Keratinocyte (primary cell): ENCODE results near the gene FBXO8.

Experiments
- EZH2 ChIP-seq: IDR thresholded peaks from one replicate; pipeline ENCODE4 v1.6.1; 2012; ENCODE audit warnings: inconsistent platforms, mild to moderate bottlenecking, low read length, moderate library complexity
- TF ChIP-seq, protein P1 (sequence below), 3 experiments: IDR thresholded peaks in 1 of 3; conservative IDR thresholded peaks in 1 of 3; optimal IDR thresholded peaks in 1 of 3; 2 replicates in 2 of 3; 3 replicates in 1 of 3; pipeline versions ENCODE3 to v1.5.1; 2011; ENCODE audit warnings: low read length in 3 of 3, mild to moderate bottlenecking in 3 of 3, moderate library complexity in 2 of 3, control low read depth in 1 of 3, inconsistent platforms in 1 of 3; ENCODE audit not compliant: insufficient read depth in 2 of 3; ENCODE audit errors: extremely low read depth in 1 of 3

DNA sequence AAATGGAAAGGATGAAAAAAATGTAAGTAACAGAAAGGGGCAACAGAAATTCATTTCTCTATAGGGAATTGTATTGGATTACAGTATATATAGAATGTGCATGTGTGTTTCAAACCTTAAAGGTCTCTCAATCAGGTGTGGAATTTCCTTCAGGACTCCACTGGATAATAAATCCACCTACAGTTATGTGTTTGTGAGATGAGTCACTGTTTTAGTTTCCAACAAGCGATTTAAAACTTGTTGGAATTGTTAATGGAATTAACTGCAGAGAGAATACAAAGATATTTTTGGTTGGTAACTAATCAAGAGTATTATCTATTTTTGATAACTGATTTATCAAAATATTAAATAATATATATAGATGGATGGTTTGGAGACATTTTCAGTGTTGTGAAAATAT, 33.1 kb upstream of the FBXO8 start:
- TF ChIP-seq, protein P1, sequence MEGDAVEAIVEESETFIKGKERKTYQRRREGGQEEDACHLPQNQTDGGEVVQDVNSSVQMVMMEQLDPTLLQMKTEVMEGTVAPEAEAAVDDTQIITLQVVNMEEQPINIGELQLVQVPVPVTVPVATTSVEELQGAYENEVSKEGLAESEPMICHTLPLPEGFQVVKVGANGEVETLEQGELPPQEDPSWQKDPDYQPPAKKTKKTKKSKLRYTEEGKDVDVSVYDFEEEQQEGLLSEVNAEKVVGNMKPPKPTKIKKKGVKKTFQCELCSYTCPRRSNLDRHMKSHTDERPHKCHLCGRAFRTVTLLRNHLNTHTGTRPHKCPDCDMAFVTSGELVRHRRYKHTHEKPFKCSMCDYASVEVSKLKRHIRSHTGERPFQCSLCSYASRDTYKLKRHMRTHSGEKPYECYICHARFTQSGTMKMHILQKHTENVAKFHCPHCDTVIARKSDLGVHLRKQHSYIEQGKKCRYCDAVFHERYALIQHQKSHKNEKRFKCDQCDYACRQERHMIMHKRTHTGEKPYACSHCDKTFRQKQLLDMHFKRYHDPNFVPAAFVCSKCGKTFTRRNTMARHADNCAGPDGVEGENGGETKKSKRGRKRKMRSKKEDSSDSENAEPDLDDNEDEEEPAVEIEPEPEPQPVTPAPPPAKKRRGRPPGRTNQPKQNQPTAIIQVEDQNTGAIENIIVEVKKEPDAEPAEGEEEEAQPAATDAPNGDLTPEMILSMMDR (optimal IDR thresholded peaks at IDR 0.05 in 1 of 3, IDR thresholded peaks at IDR 0.05 in 1 of 3, conservative IDR thresholded peaks at IDR 0.05 in 1 of 3; ENCODE audit: extremely low read depth in 1 of 3, insufficient read depth in 2 of 3, low read length in 3 of 3), result no peak
- TF ChIP-seq EZH2, result no peak
